Kidney epithelial cell (primary cell): ENCODE data around the gene AP3D1. TPM values are rescaled to one million over a fixed set of nuclear protein-coding genes. Genes with fewer than 3 reads are reported as not detected.
"Not testable (repeated sequence)": the region's sequence is repeated elsewhere in the genome, so short reads cannot be mapped to it uniquely, and the experiment has no call there.

Source experiments
- DNase-seq: peaks from one replicate; pipeline ENCODE4 v3.0.0-alpha.2; 2010; ENCODE audit warnings: low read depth
- H3K27me3 ChIP-seq: 2 replicates; pipeline ENCODE4 v1.6.0; 2011; ENCODE audit warnings: low read length; ENCODE audit not compliant: control insufficient read depth, insufficient read depth
- H3K36me3 ChIP-seq: 2 replicates; pipeline ENCODE4 v1.5.1; 2011; ENCODE audit warnings: low read length; ENCODE audit not compliant: control insufficient read depth, insufficient read depth
- H3K4me3 ChIP-seq: 2 replicates; pipeline ENCODE4 v1.5.1; 2011; ENCODE audit warnings: low read depth, mild to moderate bottlenecking, control low read depth, low read length
- total RNA-seq: library from RNA; depleted of rRNA; stranded (reverse); fragments of >200 nt; gene quantifications from 2 replicates; pipeline ENCODE4 v1.2.3, GENCODE V29; 2015
- TF ChIP-seq, protein P1 (sequence below): IDR thresholded peaks from 2 replicates; pipeline ENCODE4 v1.5.1; 2011; ENCODE audit warnings: mild to moderate bottlenecking, moderate library complexity, low read length, control low read depth, inconsistent platforms; ENCODE audit not compliant: insufficient read depth, poor library complexity, severe bottlenecking

AP3D1 gene
- total RNA-seq, 1 donor from 2014 or later: 178 TPM

DNA sequence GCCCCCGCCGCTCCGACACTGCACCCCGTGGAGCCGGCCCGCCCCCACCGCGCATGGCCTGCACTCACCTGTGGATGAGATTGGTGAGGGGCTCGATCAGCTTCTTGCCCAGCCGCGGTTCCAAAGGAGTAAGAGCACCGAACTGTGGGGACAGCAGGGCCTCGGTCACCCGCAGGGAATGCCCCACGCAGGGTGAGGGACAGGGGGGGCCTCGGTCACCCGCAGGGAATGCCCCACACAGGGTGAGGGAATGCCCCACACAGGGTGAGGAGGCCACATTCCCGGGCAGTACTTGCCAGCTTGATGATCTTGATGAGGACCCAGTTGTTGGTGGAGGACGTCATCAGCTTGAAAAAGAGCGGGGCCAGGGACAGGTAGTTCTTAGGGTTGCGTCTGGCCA is 22.3 kb downstream of the AP3D1 start:
- no peak overlapping the region for H3K4me3 ChIP-seq
- no peaks in the 10 kb centered on the region for H3K27me3 ChIP-seq
- no peak for DNase-seq
- H3K36me3 ChIP-seq: peaks cover 1% of the 10 kb centered on the region
- TF ChIP-seq, protein P1, sequence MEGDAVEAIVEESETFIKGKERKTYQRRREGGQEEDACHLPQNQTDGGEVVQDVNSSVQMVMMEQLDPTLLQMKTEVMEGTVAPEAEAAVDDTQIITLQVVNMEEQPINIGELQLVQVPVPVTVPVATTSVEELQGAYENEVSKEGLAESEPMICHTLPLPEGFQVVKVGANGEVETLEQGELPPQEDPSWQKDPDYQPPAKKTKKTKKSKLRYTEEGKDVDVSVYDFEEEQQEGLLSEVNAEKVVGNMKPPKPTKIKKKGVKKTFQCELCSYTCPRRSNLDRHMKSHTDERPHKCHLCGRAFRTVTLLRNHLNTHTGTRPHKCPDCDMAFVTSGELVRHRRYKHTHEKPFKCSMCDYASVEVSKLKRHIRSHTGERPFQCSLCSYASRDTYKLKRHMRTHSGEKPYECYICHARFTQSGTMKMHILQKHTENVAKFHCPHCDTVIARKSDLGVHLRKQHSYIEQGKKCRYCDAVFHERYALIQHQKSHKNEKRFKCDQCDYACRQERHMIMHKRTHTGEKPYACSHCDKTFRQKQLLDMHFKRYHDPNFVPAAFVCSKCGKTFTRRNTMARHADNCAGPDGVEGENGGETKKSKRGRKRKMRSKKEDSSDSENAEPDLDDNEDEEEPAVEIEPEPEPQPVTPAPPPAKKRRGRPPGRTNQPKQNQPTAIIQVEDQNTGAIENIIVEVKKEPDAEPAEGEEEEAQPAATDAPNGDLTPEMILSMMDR: no peak

DNA sequence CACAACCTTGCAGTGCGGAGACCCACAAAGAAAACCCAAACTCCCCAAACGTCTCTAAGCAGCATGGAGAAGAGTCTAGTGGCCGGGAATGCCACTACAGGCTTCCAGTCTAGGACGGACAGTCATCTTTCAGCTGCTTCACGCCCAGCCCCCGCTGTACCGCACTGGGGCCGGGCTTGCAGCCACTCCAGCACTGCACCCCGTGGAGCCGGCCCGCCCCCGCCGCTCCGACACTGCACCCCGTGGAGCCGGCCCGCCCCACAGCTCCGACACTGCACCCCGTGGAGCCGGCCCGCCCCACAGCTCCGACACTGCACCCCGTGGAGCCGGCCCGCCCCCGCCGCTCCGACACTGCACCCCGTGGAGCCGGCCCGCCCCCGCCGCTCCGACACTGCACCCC is 23.1 kb downstream of the AP3D1 start:
- not testable (repeated sequence) for H3K4me3 ChIP-seq, H3K36me3 ChIP-seq, H3K27me3 ChIP-seq, DNase-seq

DNA sequence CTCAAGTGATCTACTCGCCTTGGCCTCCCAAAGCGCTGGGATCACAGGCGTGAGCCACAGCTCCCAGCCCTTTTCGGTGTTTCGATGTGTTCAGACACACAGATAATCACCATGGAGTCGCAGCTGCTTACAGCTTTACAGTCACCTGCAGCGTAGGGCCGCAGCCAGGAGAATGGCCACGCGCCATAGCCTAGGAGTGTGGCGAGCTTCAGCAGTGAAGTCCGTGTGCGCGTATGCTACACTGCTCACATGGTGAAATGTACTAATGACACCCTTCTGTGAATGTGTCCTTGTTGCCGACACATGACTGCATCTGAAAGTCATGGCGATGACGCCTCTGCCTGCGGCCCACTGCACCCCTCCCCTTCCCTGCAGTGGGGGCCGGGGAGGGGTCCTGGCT is 23.6 kb downstream of the AP3D1 start:
- DNase-seq: no peak
- TF ChIP-seq, protein P1: no peak
- no peak overlapping the region for H3K4me3 ChIP-seq
- no peaks in the 10 kb centered on the region for H3K27me3 ChIP-seq
- peaks cover 1% of the 10 kb centered on the region for H3K36me3 ChIP-seq

DNA sequence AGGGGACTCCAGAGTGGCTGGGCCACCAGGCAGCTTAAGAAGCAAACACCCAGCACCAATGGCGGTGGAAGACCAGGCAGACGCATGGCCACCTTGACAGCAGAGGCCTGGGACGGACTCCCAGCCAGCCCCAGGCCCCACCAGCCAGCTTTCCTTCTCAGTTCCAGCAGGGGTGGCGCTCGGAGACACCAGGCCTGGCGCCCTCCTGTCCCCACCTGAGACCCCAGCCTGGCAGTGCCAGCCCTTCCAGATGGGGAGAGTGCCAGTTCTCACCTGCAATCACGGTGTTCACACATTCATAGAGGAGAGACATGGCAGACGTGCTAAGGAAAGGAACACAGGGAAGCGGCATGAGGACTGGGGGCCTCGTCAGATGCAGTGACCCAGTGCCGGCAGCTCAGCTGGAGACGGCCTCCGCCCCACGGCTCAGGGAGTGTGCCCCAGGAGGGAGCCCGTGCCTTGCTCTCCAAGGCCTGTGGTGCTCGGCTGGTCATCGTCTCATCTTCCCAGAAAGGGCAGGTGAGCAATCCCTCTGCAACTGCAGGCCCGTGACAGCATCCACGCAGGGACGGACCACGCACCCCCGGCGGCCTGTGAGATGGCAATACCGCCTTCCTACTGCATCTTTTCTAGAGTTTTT is 24.4 kb downstream of the AP3D1 start:
- H3K27me3 ChIP-seq: no peaks in the 10 kb centered on the region
- TF ChIP-seq, protein P1: no peak
- peaks cover 2% of the 10 kb centered on the region for H3K36me3 ChIP-seq
- H3K4me3 ChIP-seq: no peak overlapping the region
- DNase-seq: no peak

DNA sequence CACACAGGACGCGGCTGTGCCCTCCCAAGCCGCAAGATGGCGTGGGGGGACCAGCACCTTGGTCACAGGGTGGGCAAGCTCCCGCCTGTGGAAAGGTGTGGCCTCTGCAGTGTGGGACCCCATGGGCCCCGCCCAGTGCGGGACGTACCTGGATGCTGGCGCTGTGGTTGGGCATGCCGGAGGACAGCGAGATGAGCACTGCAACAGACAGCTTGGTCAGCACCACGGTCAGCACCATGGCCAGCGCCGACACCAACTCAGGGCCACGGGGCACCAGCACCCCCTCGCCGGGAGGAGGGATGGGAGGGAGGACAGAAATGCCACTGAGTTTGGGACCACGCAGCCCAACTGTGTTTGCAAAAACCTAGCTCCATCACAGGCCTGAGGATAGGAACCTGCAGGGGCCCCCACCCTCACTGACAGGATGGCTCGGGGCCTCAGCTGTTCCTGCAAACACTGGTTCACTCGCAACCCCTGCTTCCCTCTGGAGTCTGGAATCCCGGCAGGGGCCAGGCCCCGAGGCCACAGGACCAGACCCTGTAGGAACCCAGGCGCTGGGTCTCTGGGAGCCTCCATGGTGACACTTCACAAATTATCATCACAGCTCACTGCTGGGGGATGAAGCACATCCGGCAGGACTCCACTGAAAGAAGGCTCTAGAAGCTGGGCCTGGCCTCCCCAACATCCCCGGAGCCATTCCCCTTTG is 27.5 kb downstream of the AP3D1 start:
- Histone ChIP-seq H3K27me3 (no peaks in the 10 kb centered on the region), H3K4me3 (no peak overlapping the region), H3K36me3 (peaks cover 4% of the 10 kb centered on the region)
- DNase-seq: no peak
- TF ChIP-seq, protein P1: no peak

DNA sequence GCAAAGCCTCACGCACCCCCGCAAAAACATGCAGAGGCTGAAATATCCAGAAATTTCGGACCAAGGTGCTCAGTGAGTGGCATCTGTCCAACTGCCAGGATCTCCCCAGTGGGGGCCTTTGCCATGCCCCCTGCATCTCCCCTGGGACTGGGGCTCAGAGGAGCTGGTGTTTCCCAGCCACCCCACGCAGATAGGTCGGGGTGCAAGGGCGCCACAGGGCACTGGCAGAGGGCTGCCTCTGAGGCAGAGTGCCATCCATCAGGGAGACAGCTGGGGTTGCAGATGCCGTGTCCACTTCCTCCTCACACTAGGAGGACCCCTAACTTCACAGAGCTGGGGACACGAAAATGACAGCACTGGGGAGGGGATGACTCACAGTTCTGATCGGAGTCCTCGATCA is 28.4 kb downstream of the AP3D1 start:
- TF ChIP-seq, protein P1: no peak
- Histone ChIP-seq H3K36me3 (peaks cover 5% of the 10 kb centered on the region), H3K27me3 (no peaks in the 10 kb centered on the region), H3K4me3 (no peak overlapping the region)
- no peak for DNase-seq
